ENCODE measurements around the gene FBXL17. TPM values are rescaled to one million over a fixed set of nuclear protein-coding genes. Genes with fewer than 3 reads are reported as not detected.

The FBXL17 gene
- total RNA-seq, 1 donor from 2014 or later, result 12.7 TPM

DNA sequence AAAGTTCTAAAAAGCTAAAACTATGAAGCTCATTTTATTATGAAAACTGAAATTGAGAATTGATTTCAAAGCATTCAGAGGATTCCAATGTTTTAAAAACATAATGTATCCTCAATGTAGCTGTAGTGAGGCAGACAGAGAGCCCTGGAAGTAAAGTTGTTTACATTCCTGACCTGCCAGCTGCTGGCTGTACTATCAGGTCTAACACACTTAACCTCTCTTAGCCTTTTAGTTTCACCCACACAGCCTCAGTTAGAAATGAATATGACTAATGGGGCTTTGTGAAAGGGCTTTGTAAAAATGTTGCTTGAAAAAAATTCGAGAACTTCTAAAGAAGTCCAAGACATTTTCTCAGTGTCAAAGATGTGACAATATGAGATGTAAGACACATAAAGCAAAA is 122.6 kb downstream of the FBXL17 start:
- H3K27ac Mint-ChIP-seq (ENCODE audit: unreplicated experiment), result peak overlapping the region; percentile 85
- H3K4me3 Mint-ChIP-seq (ENCODE audit: unreplicated experiment), result peak overlapping the region; percentile 9
- TF ChIP-seq EZH2 (IDR thresholded peaks at IDR 0.05; ENCODE audit: insufficient read depth, low read length), result no peak
- TF ChIP-seq, protein P1, sequence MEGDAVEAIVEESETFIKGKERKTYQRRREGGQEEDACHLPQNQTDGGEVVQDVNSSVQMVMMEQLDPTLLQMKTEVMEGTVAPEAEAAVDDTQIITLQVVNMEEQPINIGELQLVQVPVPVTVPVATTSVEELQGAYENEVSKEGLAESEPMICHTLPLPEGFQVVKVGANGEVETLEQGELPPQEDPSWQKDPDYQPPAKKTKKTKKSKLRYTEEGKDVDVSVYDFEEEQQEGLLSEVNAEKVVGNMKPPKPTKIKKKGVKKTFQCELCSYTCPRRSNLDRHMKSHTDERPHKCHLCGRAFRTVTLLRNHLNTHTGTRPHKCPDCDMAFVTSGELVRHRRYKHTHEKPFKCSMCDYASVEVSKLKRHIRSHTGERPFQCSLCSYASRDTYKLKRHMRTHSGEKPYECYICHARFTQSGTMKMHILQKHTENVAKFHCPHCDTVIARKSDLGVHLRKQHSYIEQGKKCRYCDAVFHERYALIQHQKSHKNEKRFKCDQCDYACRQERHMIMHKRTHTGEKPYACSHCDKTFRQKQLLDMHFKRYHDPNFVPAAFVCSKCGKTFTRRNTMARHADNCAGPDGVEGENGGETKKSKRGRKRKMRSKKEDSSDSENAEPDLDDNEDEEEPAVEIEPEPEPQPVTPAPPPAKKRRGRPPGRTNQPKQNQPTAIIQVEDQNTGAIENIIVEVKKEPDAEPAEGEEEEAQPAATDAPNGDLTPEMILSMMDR (IDR thresholded peaks at IDR 0.05; ENCODE audit: insufficient read depth, low read depth, low read length), result no peak
- Histone ChIP-seq H3K36me3 (ENCODE audit: insufficient read depth, low read length) (no peaks in the 10 kb centered on the region), H3K9me3 (ENCODE audit: insufficient read depth, low read depth, low read length) (no peaks in the 10 kb centered on the region), H3K27me3 (ENCODE audit: insufficient read depth, low read length) (no peaks in the 10 kb centered on the region), H3K4me2 (ENCODE audit: low read length) (peak overlapping the region; percentile 19), H3K79me2 (ENCODE audit: insufficient read depth, low read length) (no peaks in the 10 kb centered on the region), H3K4me3 (ENCODE audit: insufficient read depth, low read depth, low read length) (no peak overlapping the region), H3K27ac (ENCODE audit: low read depth, low read length) (no peak overlapping the region), H4K20me1 (ENCODE audit: insufficient read depth, low read length) (no peaks in the 10 kb centered on the region), H2AFZ (ENCODE audit: low read depth, low read length) (no peak overlapping the region), H3K4me1 (ENCODE audit: insufficient read depth, low read length) (peaks cover 6% of the 10 kb centered on the region), H3K9ac (ENCODE audit: low read length) (no peak overlapping the region)
- FAIRE-seq (peak; percentile 68), DNase-seq (ENCODE audit: low read depth) (peak; percentile 49)
- peaks cover 30% of the 10 kb centered on the region for H3K4me1 Mint-ChIP-seq (ENCODE audit: low read depth, unreplicated experiment)
- no peaks in the 10 kb centered on the region for H3K9me3 Mint-ChIP-seq (ENCODE audit: unreplicated experiment)
- no peaks in the 10 kb centered on the region for H3K36me3 Mint-ChIP-seq (ENCODE audit: low read depth, unreplicated experiment)
- no peaks in the 10 kb centered on the region for H3K27me3 Mint-ChIP-seq (ENCODE audit: low read depth, unreplicated experiment)

- peak overlapping the region; percentile 70 for H3K27ac Mint-ChIP-seq (ENCODE audit: unreplicated experiment)
- Histone ChIP-seq H3K27ac (ENCODE audit: low read depth, low read length) (no peak overlapping the region), H4K20me1 (ENCODE audit: insufficient read depth, low read length) (no peaks in the 10 kb centered on the region), H3K4me3 (ENCODE audit: insufficient read depth, low read depth, low read length) (no peak overlapping the region), H3K4me1 (ENCODE audit: insufficient read depth, low read length) (peaks cover 6% of the 10 kb centered on the region), H3K27me3 (ENCODE audit: insufficient read depth, low read length) (no peaks in the 10 kb centered on the region), H3K36me3 (ENCODE audit: insufficient read depth, low read length) (no peaks in the 10 kb centered on the region), H3K79me2 (ENCODE audit: insufficient read depth, low read length) (no peaks in the 10 kb centered on the region), H3K9ac (ENCODE audit: low read length) (no peak overlapping the region), H3K4me2 (ENCODE audit: low read length) (no peak overlapping the region), H2AFZ (ENCODE audit: low read depth, low read length) (no peak overlapping the region), H3K9me3 (ENCODE audit: insufficient read depth, low read depth, low read length) (no peaks in the 10 kb centered on the region)
- H3K27me3 Mint-ChIP-seq (ENCODE audit: low read depth, unreplicated experiment), result no peaks in the 10 kb centered on the region
- no peaks in the 10 kb centered on the region for H3K9me3 Mint-ChIP-seq (ENCODE audit: unreplicated experiment)
- H3K4me3 Mint-ChIP-seq (ENCODE audit: unreplicated experiment), result no peak overlapping the region
- H3K36me3 Mint-ChIP-seq (ENCODE audit: low read depth, unreplicated experiment), result no peaks in the 10 kb centered on the region
- TF ChIP-seq, protein P1 (IDR thresholded peaks at IDR 0.05; ENCODE audit: insufficient read depth, low read depth, low read length), result no peak
- no peak for TF ChIP-seq EZH2 (IDR thresholded peaks at IDR 0.05; ENCODE audit: insufficient read depth, low read length)
- DNase-seq (ENCODE audit: low read depth) (peak; percentile 27), FAIRE-seq (no peak)
- H3K4me1 Mint-ChIP-seq (ENCODE audit: low read depth, unreplicated experiment), result peaks cover 30% of the 10 kb centered on the region
Observed at GRCh38 chr5:108257996-108258395, 123.9 kb downstream of the FBXL17 start.

DNA sequence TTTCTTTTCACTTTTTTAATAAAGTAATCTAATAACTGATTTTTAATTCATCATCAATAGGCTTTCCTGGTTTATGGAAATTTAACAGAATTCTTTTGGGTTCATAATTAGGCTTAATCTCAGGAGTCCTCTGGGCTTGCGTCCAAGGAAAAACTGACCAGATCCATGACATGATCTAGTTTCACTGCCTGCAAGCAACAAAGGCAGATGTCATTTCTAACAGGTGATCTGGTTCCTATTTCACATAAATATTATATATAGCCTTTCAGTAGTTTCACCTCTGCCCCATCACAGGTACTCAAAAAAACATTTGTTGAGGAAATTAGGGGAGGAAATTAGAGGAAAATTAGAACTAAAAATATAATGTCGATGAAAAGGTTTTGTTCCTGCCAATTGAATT is 126.4 kb downstream of the FBXL17 start:
- no peak for FAIRE-seq
- TF ChIP-seq EZH2 (IDR thresholded peaks at IDR 0.05; ENCODE audit: insufficient read depth, low read length), result no peak
- TF ChIP-seq, protein P1 (IDR thresholded peaks at IDR 0.05; ENCODE audit: insufficient read depth, low read depth, low read length), result no peak
- Histone ChIP-seq H3K27ac (ENCODE audit: low read depth, low read length) (no peak overlapping the region), H3K4me1 (ENCODE audit: insufficient read depth, low read length) (peaks cover 4% of the 10 kb centered on the region), H4K20me1 (ENCODE audit: insufficient read depth, low read length) (no peaks in the 10 kb centered on the region), H3K4me3 (ENCODE audit: insufficient read depth, low read depth, low read length) (no peak overlapping the region), H3K9me3 (ENCODE audit: insufficient read depth, low read depth, low read length) (no peaks in the 10 kb centered on the region), H3K27me3 (ENCODE audit: insufficient read depth, low read length) (no peaks in the 10 kb centered on the region), H2AFZ (ENCODE audit: low read depth, low read length) (no peak overlapping the region), H3K79me2 (ENCODE audit: insufficient read depth, low read length) (no peaks in the 10 kb centered on the region), H3K9ac (ENCODE audit: low read length) (no peak overlapping the region), H3K4me2 (ENCODE audit: low read length) (no peak overlapping the region), H3K36me3 (ENCODE audit: insufficient read depth, low read length) (no peaks in the 10 kb centered on the region)
- Mint-ChIP-seq H3K27ac (ENCODE audit: unreplicated experiment) (no peak overlapping the region), H3K36me3 (ENCODE audit: low read depth, unreplicated experiment) (no peaks in the 10 kb centered on the region), H3K27me3 (ENCODE audit: low read depth, unreplicated experiment) (no peaks in the 10 kb centered on the region), H3K4me1 (ENCODE audit: low read depth, unreplicated experiment) (peaks cover 28% of the 10 kb centered on the region), H3K4me3 (ENCODE audit: unreplicated experiment) (no peak overlapping the region), H3K9me3 (ENCODE audit: unreplicated experiment) (no peaks in the 10 kb centered on the region)
- DNase-seq (ENCODE audit: low read depth), result no peak
